ENCODE results near the gene LEMD2.

The LEMD2 gene

DNA sequence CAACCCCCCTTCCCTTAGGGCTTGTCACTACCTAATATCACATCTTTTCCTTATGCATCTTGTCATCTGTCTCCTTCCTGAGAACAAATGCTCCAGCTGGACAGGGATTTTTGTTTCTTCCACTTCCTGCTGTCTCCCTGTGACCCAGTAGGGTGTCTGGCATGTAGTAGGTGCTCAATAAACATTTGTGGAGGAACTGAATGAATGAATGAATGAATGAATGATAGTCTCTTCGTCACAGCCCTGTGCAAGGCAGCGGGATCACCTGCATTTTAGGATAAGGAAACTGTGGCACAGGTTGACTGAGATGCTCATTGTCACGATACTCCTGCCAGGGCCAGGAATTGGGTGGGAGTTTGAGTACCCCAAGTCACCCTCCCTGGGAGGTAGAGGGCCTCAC, 14.2 kb downstream of the LEMD2 start:
- DNase-seq (ENCODE audit: low read depth) = no peak

DNA sequence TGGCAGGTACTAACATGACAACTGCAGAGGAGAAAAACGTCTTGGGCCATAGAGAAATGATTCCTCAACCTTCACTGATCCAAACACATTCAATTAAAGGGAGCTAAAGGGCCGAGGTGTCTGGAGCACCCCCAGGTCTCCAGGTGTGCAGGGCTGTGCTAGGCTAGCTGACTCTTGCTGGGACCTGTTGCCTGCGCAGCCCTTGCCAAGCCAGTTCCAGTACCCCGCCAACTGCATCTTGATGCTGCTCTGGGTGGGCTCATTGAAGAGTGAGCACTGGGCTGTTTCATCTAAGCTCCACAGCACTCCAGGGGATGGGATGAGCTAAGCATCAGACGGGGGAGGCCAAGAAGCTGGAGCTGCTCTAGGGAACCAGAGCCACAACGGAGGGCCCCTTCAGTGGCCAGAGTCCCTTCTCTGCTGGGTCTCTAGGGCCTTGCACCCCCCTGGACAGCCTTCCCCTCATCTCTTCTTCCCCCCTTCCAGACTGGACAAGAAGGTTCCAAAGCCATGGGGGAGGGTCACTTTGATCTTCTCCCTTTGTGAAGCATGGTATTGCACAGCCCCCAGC, 15.9 kb downstream of the LEMD2 start:
- no peak for DNase-seq (ENCODE audit: low read depth)

DNA sequence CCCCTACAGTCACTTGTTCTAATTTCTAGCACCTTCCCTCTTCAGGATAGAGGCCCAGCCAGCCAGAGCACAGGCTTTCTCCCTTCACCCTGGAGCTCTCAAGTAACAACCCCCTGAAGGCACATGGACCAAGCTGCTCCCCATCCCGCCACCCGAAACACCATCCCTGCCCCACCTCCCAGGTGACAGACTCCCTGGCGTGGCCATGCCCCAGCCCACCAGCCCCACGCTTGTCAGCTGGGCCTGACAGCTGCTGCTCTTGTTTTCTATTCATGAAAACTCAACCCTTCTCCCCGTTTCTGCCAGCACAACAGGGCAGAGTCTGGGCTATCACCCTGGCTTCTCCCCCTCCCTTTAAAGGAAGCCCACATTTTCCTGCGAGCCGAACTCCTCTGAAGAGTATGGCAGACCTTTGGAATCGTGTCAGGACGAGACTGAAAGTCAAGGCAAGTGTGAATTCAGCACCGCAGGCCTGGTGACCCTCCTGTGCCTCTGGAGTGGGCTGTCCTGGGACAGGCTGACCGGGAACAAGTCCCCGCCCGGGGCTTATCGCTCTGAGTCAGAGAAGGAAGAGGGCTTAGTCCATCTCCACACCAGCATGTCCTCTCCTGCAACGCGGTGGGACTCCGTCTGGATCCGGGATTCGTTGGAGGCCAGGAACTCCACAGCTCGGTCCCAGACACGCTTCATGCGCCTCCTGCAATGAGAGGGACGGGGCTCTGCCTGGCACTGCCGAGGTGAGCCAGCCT, 16.7 kb downstream of the LEMD2 start:
- DNase-seq (ENCODE audit: low read depth) = no peak

DNA sequence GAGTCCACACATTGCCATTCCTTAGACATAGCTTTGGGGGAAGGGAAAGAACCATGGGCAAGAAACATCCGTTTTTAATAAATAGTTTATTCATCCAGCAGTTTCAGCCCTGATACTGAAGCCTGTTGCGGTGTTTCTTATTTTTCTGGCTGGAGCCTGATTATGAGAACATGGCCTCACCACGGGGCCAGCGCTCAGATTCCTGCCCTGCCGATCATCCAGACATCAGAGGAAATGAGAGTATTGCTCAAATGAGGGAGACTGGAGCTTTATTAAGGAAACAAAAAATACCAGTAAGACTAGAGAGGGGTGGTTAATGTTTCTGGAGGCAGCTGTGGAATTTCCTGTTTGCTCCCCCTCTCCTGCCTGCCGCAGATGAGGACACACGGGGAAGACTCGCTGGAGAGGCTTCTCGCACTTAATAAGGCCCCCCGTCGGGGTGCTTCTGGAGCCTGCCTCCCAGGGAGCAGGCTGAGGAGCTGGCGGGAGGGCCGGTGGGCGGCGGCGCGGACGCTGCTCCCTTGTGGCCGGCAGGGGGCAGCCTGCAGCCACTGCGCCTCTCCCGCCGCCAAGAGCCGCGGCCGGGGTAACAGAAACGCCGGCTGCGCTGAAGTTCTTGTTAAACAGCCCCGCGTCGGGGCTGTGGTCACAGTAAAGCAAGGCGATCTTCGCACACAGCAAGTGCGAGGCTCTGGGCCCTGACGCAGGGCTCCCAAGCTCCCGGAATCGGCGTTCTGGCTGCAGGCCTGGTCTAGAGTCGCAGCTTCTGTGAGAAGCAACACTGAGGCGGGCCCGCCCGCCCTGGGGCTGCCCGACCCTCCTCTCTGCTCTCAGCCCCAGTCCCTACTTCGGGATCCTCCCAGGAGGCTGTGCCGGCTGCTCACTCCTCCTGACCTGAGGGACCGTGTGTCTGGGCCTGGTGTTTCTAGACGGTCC, 17.5 kb downstream of the LEMD2 start:
- peak; percentile 43 for DNase-seq (ENCODE audit: low read depth)

DNA sequence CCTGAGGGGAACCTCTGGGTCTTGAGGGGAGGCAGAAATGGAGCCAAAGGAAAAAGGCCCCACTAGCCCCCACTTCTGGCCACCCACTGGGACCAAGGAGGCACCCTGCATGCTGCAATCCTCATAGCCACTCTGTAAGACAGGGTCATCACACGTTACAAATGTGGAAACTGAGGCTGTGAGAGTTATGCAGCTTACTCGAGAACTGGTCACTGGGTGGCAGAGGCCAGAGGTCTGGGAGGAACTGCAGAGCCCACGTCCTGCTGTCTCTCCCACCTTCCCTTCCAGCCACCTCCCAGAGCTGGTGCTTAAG, 18.1 kb downstream of the LEMD2 start:
- DNase-seq (ENCODE audit: low read depth) = no peak

DNA sequence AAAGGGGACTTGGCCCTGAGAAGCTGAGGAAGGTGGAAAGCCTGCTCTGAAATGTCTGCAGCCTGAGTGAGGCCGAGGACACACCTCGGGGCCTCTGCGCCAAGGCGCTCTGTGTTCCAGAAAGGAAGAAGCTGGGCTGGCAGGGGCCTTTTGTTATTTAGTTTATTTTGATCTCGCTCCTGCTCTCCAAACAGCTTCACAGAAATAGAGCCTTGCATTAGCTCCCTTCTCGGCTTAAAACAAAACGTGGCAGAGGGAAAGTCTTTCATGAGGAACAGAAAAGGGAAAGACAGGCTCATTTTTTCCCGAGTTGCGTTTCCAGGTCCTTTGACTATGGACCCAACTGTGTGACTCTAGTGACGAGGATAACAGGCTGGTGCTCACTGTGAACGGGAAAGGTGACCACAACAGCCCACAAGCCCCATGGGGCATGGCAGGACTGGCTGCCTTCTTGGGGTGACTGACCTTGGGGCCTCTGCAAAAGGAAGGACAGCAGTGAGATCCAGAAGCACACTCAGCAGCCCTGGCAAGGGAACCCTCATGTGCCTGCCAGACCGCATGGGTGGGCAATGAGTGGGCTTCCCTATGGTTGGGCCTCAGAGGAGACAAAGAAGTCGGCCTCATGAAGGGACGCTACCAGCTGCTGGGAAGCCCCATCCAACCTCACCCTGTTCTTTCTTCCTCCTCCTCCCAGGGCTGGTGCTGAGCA, 18.7 kb downstream of the LEMD2 start:
- DNase-seq (ENCODE audit: low read depth) = no peak

DNA sequence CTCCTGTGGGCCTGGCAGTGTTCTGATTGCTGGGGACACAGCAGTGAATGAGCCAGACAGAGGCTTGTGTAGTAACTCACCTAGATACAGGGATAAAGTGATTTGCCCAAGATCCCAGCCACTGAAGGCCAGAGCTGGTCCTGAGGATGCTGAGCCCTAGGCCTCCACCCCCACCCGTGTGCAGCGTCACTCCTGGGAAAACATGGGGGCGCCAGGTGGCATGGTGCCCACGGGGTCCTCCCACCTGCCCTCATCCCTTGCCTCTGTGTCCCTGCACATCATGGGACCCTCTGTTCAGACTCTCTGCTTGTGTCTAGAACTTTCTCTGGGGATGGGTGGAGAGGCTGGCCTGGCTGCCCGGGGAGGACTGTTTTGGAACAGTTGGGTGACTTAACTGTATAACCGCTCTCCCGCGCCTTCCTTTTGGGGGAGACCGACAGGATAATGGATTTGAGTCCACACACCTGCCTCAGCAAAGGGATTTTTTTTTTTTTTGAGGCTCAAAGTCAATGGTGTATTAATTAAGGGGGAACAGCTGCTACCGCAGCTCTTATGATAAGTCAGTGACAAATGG, 19.6 kb downstream of the LEMD2 start:
- DNase-seq (ENCODE audit: low read depth) = no peak

DNA sequence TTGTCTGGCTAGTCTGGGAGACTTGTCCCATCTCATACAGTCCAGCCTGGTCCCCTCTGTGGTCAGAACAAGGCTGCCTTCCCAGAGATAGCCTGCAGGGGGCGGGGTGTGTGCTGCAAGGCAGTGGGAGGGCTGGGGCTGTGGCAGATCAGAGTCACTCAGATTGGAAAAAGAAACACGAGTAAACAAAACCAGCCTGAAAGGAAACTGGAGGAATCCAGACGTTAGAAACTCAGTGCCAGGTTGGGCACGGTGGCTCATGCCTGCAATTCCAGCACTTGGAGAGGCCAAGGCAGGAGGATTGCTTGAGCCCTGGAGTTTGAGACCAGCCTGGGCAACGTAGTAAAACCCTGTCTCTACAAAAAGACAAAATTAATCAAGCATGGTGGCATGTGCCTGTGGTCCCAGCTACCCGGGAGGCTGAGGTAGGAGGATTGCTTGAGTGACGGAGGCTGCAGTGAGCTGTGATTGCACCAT, 20.2 kb downstream of the LEMD2 start:
- peak; percentile 59 for DNase-seq (ENCODE audit: low read depth)

DNA sequence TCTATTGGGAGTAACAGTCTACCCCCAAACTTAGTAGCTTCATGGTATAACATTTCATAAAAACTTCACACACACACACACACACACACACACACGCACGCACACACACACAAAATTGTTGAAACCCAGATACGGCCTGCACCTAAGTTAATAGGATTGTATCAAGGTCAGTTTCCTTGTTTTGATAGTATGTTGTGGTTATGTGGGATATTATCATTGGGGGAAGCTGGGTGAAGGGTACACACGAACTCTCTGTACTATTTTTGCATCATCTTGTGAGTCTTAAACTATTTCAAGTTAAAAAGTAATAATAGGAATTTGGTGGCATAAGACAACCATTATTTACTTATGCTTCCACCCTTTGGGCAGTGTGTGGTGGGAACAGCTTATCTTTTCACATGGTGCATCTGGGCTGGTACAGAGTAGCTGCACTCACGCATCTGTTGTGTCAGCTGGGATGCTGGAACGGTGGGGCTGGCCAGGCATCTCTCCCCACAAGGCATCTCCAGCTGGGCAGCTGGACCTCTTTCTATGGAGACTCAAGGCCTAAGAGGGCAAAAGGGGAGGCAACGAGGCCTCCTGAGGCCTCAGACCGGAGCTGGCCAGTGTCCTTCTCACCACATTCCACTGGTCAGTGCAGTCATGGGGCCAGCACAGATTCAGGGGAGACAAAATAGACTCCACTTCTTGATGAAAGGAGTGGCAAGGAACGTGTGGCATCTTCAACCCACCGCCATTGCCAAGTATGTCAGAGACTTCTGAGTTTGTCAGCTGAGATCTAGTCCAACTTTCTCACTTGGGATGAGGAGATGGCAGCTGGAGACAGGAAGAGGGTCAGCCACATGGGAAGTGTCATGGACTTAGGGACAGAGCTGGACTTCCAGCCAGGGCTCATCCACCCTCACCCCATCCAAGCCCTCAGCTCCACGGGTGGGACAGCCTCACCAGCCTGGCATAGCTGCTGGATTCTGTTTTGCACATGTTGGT, 21.7 kb downstream of the LEMD2 start:
- DNase-seq (ENCODE audit: low read depth) = no peak

DNA sequence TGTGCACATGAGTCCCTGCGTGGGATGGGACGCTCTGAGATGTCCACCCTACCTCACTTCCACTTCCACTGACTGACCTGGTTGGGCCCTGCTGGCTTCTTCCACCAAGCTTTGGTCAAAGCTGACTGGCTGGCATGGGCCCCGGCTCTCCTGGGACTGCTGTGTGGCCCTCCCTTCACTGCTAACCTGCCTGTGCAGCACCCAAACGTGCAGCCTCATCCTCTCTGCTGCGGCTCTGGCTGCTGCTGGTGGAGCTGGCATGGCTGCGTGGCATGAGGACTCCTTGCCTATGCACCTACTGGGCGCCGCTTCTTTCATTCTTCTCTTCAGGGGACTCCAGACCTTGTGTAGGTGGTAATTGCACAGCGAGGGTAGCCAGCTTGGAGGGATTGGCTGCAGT, 23.6 kb downstream of the LEMD2 start:
- no peak for DNase-seq (ENCODE audit: low read depth)

DNA sequence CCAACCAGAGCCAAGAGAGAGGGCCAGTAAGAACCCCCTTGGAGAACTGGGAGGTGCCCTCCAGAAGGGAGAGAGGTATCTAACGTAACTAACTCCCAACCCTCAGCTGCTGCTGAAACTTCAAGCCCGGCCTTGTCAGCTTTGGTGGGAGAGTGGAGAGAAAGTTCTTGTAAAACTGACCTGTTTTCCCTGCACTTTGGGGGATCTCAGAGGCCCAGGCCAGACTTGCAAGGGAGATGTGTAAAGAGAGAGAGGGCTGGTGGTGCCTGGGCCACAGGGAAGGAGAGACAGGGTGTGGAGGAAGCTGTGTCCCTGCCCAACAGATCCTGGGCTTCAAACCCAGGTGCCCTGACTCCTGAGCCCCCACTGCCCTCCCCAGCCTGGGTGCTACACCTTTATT, 24.9 kb downstream of the LEMD2 start:
- DNase-seq (ENCODE audit: low read depth) = no peak

DNA sequence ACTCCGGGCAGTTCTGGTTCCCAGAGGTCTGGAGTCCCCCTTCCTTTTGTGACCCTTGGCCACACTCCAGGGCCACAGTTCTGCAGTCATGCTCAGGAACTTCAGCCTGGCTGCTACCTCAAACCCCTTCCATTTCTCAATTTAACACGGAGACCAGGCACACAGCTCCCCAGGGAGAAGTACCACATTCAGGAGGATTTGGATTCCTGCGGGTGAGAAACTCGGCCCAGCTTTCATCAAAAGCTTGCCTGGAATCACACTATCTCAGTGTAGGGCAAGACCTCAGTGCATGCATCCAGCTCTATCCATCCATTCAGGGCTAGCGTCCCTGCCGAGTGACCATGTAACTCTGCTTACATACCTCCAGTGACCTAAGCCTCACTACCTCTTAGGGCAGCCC, 25.4 kb downstream of the LEMD2 start:
- DNase-seq (ENCODE audit: low read depth) = no peak

DNA sequence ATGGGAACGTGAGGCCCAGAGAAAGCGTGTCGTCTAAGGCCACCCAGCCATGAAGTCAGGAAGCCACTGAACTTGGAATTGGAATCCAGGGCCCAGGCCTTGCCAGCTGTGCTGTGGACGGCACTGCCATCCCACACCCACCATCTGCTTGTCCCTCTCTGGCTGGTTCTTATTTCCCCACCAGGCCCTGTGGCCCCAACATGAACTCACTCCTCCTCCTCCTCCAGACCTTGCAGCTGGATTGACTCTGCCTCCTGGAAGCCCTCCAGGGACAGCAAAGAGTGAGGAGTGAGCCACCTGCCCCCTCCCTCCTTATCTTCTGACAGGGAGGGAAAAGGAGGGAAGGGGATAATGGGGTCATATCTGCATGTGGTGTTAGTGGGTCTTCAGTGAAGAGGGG, 26.2 kb downstream of the LEMD2 start:
- DNase-seq (ENCODE audit: low read depth) = no peak

DNA sequence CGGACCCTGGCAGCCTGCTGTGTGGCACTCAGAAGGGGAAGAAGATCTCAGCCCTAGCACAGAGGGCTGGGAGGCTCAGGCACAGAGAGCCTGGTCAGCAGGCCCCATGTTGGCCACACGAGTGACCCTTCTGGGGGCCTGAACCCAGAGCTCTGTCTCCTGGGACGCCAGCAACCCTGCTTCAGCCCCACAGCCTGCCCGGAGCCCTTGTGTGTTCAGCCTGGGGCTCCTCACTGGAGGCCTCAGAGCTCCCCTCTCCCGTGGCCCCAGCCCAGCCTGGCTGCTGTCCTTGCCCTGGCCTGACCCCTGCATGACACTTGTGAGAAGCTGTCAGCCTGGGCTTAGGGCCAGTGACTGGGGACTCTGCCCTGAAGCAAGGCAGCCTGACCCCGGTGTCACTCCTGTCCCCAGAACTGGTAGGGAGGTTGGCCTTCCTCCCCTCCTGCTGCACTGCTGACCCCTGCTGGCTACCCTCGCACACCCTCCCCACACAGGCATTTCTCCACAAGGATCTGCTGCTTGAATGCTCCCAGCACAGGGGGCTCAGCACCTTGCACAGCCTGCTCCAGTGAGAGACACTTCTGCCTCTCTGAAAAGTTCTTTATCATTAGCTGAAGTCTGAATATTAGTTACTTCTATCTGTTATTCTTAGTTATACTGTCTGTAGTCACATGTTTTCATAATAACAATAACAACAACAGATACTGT, 26.9 kb downstream of the LEMD2 start:
- peak; percentile 11 for DNase-seq (ENCODE audit: low read depth)

DNA sequence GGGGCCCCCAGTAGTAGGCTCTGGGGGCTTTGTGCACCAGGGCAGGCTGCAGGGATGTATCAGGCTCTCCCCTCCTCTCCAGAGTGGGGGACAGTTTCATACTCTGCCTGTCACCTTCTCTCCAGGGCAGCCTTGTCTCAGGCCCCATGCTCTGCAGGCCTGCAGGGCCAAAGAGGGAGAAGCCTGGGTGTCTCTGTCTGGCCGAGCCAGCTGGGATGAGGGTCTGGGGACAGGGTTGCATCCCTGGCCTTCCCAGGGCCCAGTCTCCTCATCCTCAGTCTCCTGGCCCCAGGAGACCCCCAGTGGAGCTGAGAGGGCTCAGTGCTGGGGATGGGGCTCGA, 27.4 kb downstream of the LEMD2 start:
- no peak for DNase-seq (ENCODE audit: low read depth)

DNA sequence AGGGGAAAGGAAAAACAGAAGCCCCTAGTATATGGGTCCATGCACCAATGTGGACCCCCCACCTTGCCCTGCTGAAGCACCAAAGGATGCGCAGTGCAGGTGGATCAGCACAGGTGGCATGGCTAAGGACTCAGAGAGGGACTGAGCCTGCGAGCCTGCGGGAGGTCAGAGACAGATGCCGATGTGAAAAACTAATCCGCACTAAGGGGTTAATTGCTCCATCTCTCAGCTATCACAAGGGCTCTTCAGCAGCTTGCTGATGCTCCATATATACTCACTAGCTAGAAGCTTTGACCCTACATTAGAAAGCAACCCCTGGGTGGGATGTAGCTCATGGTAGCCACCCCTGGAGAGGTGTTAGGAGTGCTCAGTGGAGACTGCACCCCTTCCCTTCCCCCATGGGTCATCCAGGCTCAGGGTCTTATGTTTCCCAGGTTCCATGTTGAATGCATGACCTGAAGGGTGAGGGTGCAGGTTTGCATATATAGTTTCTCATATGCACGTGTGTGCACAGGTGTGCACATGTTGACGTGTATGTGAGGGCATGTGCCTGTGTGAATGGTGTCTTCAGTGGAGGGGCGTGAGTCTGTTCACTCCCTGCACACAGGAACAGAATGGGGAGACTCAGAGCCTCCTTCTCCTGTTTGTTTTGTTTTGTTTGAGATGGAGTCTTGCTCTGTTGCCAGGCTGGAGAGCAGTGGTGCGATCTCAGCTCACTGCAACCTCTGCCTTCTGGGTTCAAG, 28.9 kb downstream of the LEMD2 start:
- no peak for DNase-seq (ENCODE audit: low read depth)

DNA sequence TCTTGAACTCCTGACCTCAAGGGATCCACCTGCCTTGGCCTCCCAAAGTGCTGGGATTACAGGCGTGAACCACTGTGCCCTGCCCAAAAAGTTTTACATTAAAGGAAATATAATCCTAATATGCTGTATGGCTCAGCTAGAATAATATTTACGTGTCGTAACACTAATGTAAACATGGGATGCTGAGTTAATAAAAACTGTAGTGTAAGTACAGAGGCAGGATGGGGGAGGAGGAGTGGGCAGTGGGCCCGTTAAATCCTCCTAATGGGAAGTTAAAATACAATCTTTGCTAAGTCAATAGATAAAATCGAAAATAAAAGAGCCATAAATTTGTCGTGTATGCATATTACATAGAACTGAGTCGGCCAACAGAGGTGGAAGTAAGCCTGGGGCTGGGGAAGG, 30.1 kb downstream of the LEMD2 start:
- DNase-seq (ENCODE audit: low read depth) = no peak

DNA sequence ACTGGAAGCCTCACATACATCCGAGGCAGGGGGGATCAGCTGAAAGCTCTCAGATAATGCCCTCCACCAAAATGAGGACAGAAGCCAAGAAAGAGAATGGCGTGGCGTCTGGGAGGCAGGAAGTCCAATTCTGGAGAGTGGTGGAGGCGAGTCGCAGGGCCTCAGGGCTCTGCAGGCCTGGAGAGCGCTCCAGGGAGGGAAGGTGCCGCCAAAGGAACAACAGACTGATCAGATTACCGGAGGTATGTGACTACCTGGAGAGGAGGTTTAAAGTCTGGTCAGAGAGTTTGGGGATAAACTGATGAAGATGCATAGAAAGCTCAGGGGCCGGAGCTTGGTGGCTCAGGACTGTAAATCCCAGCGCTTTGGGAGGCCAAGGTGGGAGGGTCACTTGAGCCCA, 31.0 kb downstream of the LEMD2 start:
- DNase-seq (ENCODE audit: low read depth) = no peak

DNA sequence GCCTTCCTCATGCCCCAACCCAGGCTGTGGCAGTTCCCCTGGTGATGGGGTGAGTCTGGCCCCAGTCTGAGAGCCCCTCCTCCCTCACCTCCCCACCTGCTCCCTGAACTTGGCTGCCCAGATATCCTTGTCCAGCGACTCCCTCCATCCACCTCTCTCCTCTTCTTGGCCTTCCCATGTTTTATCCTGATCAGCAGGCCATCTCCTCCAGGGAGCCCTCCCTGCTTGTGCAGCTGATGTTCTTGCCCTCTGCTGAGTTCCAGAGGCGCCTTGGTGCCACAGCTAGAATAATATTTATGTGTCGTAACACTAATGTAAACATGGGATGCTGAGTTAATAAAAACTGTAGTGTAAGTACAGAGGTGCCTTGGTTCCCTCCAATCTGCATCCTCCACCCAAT, 31.8 kb downstream of the LEMD2 start:
- no peak for DNase-seq (ENCODE audit: low read depth)
